NCI-H2171 (cell line): ENCODE results near the gene GALP.
"Not testable (repeated sequence)": the region's sequence is repeated elsewhere in the genome, so short reads cannot be mapped to it uniquely, and the experiment has no call there.

Experiments
- DNase-seq: peaks from one replicate; lab custom pipeline; 2025; lab: John Stamatoyannopoulos, UW

Gene GALP

GRCh38 chr19:56148096-56148495 lies 27.7 kb upstream of the GALP start:
- no peak for DNase-seq

GRCh38 chr19:56148955-56149655 lies 26.7 kb upstream of the GALP start:
- not testable (repeated sequence) for DNase-seq

- no peak for DNase-seq
These were observed 26.2 kb upstream of the GALP start for GRCh38 chr19:56149656-56150038.

GRCh38 chr19:56150358-56150757 lies 25.4 kb upstream of the GALP start:
- no peak for DNase-seq

- no peak for DNase-seq
These were observed 23.2 kb upstream of the GALP start for GRCh38 chr19:56152644-56153043.

GRCh38 chr19:56153507-56153906 lies 22.3 kb upstream of the GALP start:
- DNase-seq = no peak

GRCh38 chr19:56155124-56155687 lies 20.6 kb upstream of the GALP start:
- DNase-seq = no peak

- DNase-seq = no peak
These were observed 19.0 kb upstream of the GALP start for GRCh38 chr19:56156768-56157167.

GRCh38 chr19:56158170-56158757 lies 17.5 kb upstream of the GALP start:
- no peak for DNase-seq

- DNase-seq = no peak
These were observed 16.7 kb upstream of the GALP start for GRCh38 chr19:56159009-56159559.

GRCh38 chr19:56159622-56160271 lies 16.1 kb upstream of the GALP start:
- DNase-seq = no peak

- DNase-seq = no peak
These were observed 14.3 kb upstream of the GALP start for GRCh38 chr19:56161534-56161933.

GRCh38 chr19:56162258-56162657 lies 13.6 kb upstream of the GALP start:
- no peak for DNase-seq

- DNase-seq = no peak
These were observed 12.7 kb upstream of the GALP start for GRCh38 chr19:56163097-56163496.

GRCh38 chr19:56167064-56167578 lies 8.7 kb upstream of the GALP start:
- DNase-seq = no peak

GRCh38 chr19:56170261-56170660 lies 5.5 kb upstream of the GALP start:
- DNase-seq = no peak

GRCh38 chr19:56174086-56174485 lies 1.7 kb upstream of the GALP start:
- no peak for DNase-seq

GRCh38 chr19:56174550-56174949 lies 1.3 kb upstream of the GALP start:
- no peak for DNase-seq

- DNase-seq = not testable (repeated sequence)
These were observed 502 bp downstream of the GALP start for GRCh38 chr19:56176310-56176709.

- no peak for DNase-seq
These were observed 1.1 kb downstream of the GALP start for GRCh38 chr19:56176881-56177280.

GRCh38 chr19:56177564-56178243 lies 1.9 kb downstream of the GALP start:
- DNase-seq = no peak

GRCh38 chr19:56189785-56190184 lies 14.0 kb downstream of the GALP start:
- no peak for DNase-seq
